DMS53 treated with DMSO at 0.1 percent for 48 hours (cell line): ENCODE data around the gene SGCA.

Experiments used
- DNase-seq: peaks from one replicate; lab custom pipeline; 2025; ENCODE audit not compliant: unreplicated experiment; lab: John Stamatoyannopoulos, UW

SGCA gene

GRCh38 chr17:50134206-50135110 lies 31.3 kb upstream of the SGCA start:
- no peak for DNase-seq

GRCh38 chr17:50135316-50136095 lies 30.3 kb upstream of the SGCA start:
- no peak for DNase-seq

- DNase-seq, result no peak
Measured at GRCh38 chr17:50136096-50136687, 29.6 kb upstream of the SGCA start.

GRCh38 chr17:50137042-50137441 lies 28.8 kb upstream of the SGCA start:
- DNase-seq, result no peak

GRCh38 chr17:50139185-50139783 lies 26.5 kb upstream of the SGCA start:
- no peak for DNase-seq

DNA sequence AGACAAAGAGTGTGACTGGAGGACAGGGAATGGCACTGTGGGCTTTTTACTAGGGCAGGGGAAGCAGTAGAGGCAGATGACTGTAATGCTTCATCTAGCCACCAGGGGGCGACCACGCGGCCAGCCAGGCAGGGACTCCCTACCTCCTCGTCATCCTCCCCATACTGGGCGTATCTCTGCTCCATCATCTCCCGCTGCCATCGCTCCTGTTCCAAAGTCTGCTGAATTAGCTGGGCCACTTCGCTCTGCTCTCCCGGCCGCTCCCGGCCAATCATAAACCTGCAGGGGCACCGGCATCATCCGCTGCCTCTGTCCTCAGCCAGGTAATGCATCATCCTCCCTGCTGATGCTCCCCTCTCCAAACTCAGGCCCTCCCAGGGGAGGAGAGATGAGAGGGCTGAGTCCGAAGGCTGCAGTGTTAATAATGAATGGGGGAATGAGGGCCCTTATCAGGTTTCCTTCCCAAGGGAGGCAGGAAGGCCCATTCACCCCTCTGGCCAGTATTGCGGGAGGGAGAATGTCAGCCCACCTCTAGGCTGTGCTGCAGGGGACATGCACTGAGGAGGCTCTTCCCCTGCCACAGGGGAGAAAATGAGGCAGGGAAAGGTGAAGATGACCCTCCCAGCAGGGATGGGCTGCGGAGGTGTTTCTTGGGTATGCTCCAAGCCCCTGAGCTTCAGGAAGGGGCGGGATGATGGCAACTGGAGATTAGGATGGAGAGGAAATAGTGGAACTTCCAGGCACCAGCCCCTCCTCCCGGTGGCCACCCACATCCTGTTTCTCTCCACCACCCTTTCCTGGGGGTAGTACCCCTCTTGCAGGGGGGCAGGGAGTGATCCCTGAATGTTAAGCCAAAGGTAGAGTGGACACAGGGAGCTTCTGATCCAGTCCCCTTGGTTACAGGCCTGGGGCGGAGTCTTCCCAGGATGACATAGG lies 25.6 kb upstream of the SGCA start:
- DNase-seq, result peak; percentile 62

DNA sequence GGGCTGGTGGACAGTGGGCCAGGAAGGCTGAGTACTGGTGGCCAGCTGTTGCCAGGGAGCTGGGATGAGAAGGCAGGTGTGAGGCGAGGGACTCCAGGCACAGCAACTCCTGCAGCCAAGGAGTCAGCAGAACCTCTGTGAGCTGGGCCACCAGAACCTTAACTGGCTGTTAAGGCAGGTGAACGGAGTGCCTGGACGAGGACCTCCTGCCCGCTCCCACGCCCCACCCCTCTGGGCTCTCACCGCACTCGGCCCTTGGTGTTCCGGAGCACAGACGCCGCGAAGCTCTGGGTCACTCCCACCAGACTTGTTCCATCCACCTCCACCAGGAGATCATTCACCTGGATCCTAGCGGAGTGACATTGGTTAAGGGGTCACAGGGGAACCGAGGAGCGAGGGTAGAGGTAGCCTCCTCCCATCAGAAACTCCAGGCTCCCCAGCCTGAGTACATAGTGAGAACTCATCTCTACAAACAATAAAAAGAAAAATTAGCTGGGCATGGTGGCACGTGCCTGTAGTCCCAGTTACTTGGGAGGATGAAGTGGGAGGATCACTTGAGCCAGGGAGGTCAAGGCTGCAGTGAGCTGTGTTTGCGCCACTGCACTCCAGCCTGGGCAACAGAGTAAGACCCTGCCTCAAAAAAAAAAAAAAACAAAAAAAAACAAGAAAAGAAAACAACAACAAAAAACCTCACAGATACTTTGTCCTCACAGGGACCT lies 24.6 kb upstream of the SGCA start:
- DNase-seq, result no peak

DNA sequence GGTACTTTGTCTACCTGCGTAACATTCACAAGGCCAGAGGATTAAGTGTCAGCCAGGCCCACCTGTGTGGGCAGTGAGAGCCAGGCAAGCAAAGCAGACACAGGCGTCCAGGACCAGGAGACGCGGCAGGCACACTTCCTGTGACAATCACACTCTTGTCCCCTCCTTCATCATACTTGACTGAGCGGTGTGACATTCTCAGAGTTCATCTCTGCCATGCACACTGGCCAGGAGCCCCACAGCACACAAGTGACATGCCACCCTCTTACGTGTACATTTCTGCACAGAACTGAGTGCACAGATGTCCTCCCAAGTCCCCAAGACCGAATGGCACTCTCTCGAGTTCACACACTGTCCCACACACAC lies 24.1 kb upstream of the SGCA start:
- no peak for DNase-seq

DNA sequence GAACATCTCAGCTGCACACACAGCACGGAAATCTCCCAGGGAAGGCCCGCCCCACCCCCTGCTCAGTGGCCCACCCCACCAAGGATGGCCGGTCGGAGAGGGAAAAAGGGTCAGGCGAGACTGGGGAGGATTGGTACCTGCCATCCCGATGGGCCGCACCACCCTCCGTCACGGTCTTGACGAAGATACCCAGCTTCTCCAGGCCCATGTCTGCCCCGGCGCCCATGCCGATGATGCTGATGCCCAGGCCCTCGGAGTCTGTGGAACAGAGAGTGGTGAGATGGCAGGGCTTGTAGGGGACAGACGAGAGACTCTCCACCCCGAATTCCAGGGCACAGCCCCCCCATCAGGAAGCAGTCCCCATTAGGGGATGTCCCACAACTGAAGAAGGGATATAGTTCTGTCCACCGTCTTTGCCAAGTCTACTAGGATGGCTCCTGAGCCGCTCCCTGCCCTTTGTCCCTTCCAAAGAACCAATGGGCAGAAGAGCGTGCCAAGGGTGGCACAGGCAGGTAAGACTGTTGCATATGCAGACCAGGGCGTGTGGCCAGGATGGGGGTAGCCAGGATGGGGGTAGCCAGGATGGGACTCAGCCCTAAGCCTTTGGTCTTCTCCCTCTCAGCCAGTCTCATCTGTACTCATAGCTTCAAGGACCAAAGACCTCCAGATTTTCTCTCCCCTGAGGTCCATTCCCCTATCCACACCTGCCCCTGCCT lies 22.2 kb upstream of the SGCA start:
- DNase-seq, result no peak

- no peak for DNase-seq
Measured at GRCh38 chr17:50144355-50144754, 21.4 kb upstream of the SGCA start.

GRCh38 chr17:50144845-50145531 lies 20.8 kb upstream of the SGCA start:
- DNase-seq, result no peak

DNA sequence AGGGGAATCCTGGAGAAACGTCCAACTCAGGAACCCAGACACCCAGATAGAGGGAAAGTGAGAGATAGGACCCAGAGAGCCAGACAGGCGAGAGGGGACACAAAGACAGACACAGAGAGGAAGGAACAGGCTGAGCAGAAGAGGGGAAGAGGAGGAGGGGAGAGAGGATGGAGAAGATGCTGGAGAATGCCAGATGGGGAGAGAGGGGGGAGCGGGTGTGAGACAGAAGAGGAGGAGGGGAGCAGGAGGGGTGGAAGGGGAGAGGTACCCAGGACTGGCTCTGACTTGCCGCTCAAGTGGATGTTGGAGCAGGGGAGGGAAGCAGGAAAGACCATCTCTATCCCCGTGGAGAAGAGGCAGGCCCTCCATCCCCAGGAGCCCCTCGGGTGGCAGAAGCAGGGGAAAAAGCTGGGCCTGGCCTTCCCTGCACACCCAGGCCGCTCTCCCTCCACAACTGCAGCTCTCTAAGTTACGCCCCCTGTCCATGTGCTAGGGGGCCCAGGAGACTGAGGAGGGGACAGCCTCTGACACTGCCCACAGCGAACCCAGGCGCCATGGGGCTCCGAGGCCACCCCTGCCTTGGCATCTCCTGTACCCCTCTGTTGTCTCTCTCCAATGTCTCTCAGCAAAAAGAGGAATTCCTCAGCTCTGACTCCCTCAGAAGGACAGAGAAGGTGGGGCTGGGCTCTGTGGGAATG lies 20.1 kb upstream of the SGCA start:
- DNase-seq, result no peak

- no peak for DNase-seq
Measured at GRCh38 chr17:50146230-50146926, 19.4 kb upstream of the SGCA start.

- no peak for DNase-seq
Measured at GRCh38 chr17:50146927-50147665, 18.7 kb upstream of the SGCA start.

GRCh38 chr17:50147841-50148225 lies 18.0 kb upstream of the SGCA start:
- DNase-seq, result no peak

DNA sequence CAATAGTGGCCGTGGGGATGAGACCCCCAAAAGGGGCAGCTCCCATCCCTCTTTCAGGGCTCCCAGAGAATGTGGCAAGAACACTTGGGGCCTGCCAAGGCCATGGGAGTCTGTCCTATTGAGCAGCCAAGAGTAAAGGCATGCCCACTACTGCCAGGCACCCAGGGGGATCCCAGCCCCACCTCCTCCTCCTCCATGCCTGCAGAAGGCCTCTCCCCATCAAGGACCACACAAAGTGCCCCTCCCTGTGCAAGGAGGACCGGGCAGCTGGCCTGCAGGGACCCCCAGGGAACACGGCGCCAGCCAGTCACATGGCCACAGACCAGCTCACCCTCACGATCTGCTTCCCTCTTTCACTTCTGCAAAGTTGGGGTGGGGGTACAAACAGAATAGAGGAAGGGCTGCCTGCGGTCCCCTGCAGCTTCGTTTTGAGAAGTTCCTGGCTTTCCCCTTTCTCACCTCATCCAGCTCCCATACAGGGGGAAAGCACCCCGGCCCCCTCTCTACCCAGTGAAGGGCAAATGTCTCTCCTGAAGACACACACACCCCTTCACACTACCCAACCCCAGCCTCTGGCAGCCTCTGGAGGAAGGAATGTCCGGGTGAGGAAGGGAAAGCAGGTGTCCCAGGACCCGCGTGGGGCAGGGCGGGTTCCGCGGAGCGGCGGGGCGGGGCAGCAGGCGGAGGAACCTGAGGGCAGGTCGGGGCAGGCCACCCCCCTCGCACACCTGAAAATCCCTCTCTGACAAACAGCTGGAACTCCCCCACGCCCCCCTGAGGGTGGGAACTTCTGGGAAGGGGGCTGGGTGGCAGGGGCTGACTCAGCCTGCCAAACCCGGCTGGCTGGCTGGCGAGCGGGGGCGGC lies 17.3 kb upstream of the SGCA start:
- no peak for DNase-seq
